ENCODE results near the gene RSAD2.
"Not testable (repeated sequence)": the region's sequence is repeated elsewhere in the genome, so short reads cannot be mapped to it uniquely, and the experiment has no call there.

The RSAD2 gene

GRCh38 chr2:6864231-6864754 is 13.3 kb upstream of the RSAD2 start:
- no peak for DNase-seq (ENCODE audit: low read depth)

GRCh38 chr2:6864923-6865345 is 12.6 kb upstream of the RSAD2 start:
- DNase-seq (ENCODE audit: low read depth), result peak; percentile 16

DNA sequence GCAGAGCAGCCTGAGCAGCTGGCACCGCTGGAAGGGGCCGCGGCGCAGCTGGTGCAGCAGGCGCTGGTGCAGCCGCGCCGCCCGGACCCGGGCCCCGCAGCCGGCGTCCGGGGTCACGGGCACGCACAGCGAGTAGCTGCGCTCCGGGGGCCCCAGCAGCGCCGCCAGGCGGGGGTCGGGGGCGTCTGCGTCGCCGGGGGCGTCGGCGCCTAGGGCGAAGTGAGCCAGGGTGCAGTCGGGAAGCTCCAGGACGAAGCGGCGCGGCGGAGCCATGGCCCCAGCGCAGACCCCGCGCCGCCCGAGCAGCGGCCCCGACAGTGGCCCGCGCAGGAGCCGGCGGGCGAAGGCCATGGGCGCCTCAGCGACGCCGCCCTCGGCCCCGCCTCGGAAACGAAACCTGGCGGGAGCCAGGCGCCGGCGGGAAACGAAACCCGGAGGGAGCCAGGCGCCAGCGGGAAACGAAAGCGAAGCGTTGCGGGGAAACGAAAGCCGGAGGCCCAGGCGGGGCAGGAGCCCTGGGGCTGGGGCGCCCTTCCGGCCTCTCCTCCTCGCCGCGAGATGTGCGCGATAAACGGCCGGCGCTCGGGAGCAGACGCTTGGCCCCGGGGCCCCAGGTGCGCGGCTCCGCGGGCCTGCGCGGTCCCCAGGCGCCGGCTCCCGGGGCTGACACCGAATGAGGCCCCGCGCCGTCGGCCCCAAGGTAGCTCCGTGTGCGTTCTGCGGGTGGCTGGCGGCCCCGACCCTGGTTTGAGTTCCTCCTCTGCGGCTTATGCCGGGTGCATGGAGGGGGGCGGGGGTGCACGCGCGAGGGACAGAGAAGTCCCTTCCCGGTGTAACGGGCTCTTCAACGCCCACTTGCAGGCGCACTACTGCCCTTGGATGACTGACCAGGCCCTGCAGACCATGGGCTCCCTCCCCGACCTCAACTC is 12.0 kb upstream of the RSAD2 start, which contains the start of gene CMPK2:
CMPK2 (minus strand) TSS at position 562 of the 929 bp plus-strand sequence; CDS start at position 351, 211 bp downstream.
- peak; percentile 72 for DNase-seq (ENCODE audit: low read depth)

DNA sequence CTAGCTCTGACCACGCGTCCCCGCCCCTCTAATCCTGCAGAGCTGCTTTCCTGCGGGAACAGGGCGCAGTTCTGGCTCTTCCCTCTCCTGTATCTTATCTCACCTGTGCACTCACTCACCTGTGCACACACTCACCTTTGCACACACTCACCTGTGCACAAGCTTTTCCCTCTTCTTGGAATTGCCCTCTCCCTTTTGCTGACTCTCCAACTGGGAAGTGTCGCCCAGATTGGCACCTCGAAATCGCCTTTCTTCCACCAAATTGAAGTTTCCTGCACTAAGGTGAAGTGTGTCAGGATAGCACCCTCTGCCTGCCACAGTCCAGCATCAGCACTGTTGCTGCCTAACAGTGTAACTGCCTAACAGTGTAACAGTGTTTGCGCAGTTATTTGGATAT is 11.3 kb upstream of the RSAD2 start:
- DNase-seq (ENCODE audit: low read depth), result peak; percentile 28

DNA sequence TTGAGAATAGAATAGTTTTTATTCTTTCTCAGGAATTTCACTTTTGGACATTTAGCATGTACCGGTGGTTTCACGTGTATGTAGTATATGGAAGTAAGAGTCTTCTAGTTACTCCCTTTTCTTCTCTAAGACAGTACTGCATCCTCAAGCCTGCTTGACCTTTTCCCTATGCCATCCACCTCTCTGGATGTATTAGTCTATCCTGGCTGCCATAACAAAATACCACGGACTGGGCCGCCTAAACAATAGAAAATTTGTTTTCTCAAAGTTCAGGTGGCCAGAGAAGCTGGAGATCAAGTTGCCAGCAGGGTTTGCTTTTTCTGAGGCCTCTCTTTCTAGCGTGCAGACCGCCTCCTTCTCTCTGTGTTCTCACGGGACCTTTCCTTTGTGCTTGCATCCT is 10.6 kb upstream of the RSAD2 start:
- DNase-seq (ENCODE audit: low read depth), result no peak

DNA sequence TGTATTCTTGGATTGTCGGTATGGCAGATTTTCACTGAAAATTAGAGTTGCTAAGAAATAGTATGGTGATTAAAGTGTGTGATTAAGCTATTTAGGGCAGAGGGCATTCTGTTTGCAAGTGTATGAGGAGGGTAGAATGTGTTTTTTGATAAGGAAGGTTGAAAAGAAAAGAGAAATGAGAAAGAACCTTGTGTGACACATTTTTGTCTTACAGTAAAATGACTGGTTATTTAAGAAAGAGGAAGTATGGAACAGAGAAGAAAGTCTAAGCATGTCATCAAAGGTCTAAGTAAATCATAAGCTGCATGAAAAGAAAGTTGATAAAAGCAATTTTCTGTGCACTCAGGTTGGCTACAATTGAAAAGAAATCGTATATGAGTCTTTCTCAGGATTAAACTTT is 5.2 kb upstream of the RSAD2 start:
- DNase-seq (ENCODE audit: low read depth), result no peak

GRCh38 chr2:6874032-6874431 is 3.5 kb upstream of the RSAD2 start:
- DNase-seq (ENCODE audit: low read depth), result no peak

- no peak for DNase-seq (ENCODE audit: low read depth)
Observed at GRCh38 chr2:6876309-6876708, 1.3 kb upstream of the RSAD2 start.

DNA sequence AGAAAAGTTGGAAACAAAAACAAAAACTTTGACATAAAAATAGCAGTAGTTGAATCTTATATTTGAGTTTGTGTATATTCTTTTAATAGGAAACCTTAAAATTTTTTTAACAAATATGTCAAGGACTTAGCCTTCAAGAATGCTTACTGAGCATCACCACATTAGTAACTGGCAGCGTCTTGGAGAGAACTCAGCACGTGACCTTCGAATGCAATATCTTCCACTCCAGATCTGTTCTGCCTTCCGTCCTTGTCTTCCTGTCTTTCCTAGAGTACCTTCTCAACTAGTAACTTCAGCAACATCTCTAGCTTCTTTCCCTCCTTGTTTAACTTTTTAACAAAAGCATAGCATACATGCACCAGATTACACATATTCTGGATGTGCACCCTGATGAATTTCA is 972 bp downstream of the RSAD2 start:
- DNase-seq (ENCODE audit: low read depth), result no peak

- DNase-seq (ENCODE audit: low read depth), result no peak
Observed at GRCh38 chr2:6879011-6879410, 1.4 kb downstream of the RSAD2 start.

- no peak for DNase-seq (ENCODE audit: low read depth)
Observed at GRCh38 chr2:6880200-6880733, 2.7 kb downstream of the RSAD2 start.

DNA sequence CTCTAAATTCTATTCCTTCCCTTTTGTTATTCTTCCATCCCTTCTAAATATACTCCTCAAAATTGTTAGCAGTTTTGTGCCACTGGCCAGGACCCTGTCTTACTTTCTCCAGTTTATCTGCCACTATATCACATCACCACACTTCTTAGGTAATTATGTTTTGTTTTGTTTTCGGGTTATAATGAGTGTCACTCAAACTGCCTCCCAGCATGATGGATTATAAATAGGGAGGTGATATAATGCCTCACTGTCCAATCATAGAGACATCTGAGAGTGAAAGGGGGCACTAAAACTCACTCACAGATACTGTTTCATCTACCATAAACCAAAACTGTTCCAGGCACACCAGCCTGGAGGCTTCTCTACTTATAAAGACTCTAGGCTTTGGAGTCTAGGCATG is 3.5 kb downstream of the RSAD2 start:
- DNase-seq (ENCODE audit: low read depth), result no peak

- no peak for DNase-seq (ENCODE audit: low read depth)
Observed at GRCh38 chr2:6881516-6881915, 3.9 kb downstream of the RSAD2 start.

DNA sequence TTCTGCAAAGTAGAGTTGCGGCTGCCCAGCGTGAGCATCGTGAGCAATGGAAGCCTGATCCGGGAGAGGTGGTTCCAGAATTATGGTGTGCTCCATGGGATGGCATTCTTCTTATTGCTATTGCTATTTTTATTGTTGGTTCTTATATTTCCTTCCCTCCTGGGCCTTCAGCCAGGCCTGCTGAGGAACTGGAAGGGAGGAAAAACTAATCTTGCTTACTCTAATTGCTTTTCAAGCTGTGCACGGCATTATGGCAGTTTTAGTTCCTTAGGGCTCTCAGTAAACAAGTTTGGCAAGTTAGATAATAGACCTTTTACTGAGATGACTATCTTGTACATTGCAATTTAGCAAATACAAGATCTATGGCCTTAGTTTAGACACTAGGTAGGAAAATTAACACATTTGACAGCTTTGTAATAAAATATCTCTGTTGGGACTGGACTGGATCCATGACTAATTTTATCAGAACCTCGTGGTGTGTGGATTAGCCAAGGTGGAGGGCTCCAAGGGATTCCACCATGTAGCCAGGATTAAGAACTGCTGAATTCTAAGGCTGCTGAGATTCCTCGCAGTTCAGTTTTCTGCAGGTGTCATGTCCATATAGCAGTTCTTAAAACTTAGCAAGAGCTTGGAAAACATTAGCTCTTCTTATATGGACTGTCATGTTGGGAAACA is 6.0 kb downstream of the RSAD2 start:
- no peak for DNase-seq (ENCODE audit: low read depth)

DNA sequence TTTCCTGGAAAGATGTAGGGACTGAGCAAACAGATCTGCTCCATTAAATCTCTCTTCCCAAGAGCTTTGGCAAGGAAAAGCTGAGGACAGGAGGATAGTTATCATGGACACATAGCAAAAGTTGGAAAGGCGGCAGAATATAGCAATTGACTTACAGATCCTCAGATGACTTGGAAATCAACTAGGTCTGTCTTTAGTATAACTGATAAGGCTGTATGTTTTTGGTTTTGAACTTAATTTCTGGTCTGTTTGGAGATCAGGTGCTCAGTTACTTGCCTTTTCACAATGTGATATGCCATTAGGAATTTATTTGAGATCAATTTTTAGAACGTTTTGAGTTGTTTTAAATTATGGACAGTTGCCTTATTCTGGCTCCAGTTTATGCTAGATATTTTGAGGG is 8.0 kb downstream of the RSAD2 start:
- DNase-seq (ENCODE audit: low read depth), result no peak

DNA sequence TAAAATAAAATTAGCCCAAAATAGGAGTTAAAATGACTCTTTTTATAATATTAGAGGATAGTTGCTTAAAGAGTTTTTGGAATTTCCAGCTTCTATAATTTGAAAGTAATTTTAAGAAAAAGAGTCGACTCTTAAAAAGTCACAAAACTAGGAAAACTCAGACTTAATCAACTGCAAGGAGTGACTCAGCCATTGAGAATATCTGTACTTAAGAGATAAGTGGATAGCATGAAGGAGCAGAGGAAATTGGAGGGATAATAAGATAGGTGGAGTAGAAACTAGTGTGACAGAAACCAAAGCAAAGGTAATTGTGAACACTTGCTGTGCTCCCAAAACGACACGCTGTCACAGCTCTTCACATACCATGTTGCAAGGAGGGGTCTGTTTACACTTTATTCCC is 8.4 kb downstream of the RSAD2 start:
- no peak for DNase-seq (ENCODE audit: low read depth)

DNA sequence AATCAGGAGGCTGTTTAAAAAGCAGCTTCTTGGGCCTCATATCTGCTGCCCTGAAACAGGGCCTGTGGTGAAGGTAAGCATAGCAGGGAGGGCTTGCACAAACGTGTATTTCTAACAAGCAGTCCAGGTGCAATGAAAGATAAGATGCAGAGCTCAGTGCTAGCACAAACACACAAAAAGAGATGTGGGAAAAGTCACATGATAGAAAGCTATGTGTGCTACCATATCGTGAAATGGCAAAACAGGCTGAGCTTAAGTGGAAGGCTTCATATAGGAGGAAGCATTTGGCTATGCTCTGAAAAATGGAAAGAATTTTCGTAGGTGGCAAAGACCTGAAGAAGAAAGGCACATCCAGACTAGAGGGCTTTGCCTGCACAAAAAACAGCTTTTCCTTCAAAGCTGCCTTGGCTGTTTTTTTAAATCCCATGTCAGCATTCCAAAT is 10.2 kb downstream of the RSAD2 start:
- DNase-seq (ENCODE audit: low read depth), result no peak

DNA sequence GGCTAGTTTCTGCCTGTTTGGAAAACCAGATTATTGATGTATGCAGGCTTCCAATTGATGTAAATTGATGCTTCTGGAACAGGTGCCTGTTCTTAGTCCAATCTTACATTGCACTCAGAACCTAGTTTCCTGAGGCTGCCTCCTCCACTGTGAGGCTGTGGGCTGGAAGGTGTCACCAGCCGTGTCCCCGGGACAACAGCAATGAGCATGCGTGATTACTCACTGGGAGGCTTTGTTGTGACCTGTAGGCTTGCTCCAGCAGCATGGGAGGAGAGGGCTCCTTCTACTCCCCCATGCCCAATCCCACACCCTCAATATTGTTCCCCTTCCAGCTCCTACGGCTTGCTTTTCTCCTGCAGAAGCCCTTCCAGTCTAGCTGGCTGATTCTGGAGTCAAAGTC is 11.1 kb downstream of the RSAD2 start:
- no peak for DNase-seq (ENCODE audit: low read depth)

GRCh38 chr2:6893876-6894482 is 16.4 kb downstream of the RSAD2 start:
- no peak for DNase-seq (ENCODE audit: low read depth)

DNA sequence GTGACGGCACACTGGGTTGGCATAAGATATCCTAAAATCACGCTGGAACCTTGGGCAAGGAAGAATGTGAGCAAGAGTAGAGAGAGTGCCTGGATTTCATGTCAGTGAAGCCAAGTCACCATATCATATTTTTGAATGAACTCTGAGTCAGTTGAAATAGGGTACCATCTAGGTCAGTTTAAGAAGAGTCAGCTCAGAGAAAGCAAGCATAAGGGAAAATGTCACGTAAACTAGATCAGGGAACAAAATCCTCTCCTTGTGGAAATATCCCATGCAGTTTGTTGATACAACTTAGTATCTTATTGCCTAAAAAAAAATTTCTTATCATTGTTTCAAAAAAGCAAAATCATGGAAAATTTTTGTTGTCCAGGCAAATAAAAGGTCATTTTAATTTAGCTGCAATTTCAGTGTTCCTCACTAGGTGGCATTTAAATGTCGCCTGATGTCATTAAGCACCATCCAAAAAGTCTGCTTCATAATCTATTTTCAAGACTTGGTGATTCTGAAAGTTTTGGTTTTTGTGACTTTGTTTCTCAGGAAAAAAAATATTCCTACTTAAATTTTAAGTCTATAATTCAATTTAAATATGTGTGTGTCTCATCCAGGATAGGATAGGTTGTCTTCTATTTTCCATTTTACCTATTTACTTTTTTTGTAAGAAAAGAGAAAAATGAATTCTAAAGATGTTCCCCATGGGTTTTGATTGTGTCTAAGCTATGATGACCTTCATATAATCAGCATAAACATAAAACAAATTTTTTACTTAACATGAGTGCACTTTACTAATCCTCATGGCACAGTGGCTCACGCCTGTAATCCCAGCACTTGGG is 19.6 kb downstream of the RSAD2 start:
- no peak for DNase-seq (ENCODE audit: low read depth)

DNA sequence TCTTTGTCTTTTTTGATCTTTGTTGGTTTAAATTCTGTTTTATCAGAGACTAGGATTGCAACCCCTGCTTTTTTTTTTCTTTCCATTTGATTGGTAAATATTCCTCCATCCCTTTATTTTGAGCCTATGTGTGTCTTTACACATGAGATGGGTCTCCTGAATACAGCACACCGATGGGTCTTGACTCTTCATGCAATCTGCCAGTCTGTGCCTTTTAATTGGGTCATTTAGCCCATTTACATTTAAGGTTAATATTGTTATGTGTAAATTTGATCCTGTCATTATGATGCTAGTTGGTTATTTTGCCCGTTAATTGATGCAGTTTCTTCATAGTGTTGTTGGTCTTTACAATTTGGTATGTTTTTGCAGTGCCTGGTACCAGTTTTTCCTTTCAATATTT is 25.0 kb downstream of the RSAD2 start:
- not testable (repeated sequence) for DNase-seq (ENCODE audit: low read depth)

Measured in activated T-cell treated with anti-CD3 and anti-CD28 coated beads for 1 hour (primary cell).